ENCODE results near the gene RNF44. TPM values are rescaled to one million over a fixed set of nuclear protein-coding genes. Genes with fewer than 3 reads are reported as not detected.

RNF44 gene
- total RNA-seq, 1 experiment from 2014 or later = 113 TPM

DNA sequence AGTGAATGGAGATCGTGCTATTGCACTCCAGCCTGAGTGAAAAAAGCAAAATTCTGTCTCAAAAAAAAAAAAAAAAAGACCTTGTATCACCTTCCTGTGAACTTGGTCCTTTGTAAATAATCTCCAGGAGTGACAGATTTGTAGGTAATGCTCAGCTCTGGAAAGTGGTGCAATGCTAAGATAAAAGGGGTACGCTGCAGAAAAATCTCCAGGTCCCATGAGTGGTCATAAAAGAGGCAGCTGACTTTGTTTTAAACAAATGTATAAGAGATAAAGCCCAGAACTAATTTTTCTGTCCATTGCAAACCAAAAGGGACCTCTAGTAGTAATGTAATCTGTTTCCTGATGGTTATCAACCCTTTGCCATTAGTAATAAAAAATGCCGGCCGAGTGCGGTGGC, 33.7 kb downstream of the RNF44 start:
- Histone ChIP-seq H3K4me3 (ENCODE audit: low read depth in 2 of 2, low read length in 2 of 2) (no peak overlapping the region), H3K36me3 (ENCODE audit: control insufficient read depth, insufficient read depth, low read length) (peaks cover 33% of the 10 kb centered on the region), H3K27me3 (ENCODE audit: control insufficient read depth, insufficient read depth, low read length) (no peaks in the 10 kb centered on the region), H3K27ac (ENCODE audit: low read length) (no peak overlapping the region), H3K4me1 (ENCODE audit: control insufficient read depth, insufficient read depth, low read length) (no peaks in the 10 kb centered on the region), H3K9me3 (ENCODE audit: control insufficient read depth, insufficient read depth, low read depth, low read length) (no peaks in the 10 kb centered on the region)
- intact Hi-C loops (cut with micrococcal nuclease; ENCODE audit: unreplicated experiment) = no loop called here
- TF ChIP-seq CTCF (IDR thresholded peaks at IDR 0.05) (no peak), POLR2AphosphoS5 (IDR thresholded peaks at IDR 0.05; ENCODE audit: low read depth, low read length) (no peak), TCF7L2 (IDR thresholded peaks at IDR 0.05; ENCODE audit: low read depth, low read length) (no peak), REST (IDR thresholded peaks at IDR 0.05; ENCODE audit: insufficient read depth in 1 of 2, low read depth in 2 of 2, low read length in 1 of 2) (no peak), SIN3A (IDR thresholded peaks at IDR 0.05; ENCODE audit: borderline replicate concordance, insufficient read depth, low read depth, low read length) (no peak)
- CTCF ChIA-PET = no interaction called here
- POLR2A ChIA-PET = no interaction called here
- ATAC-seq = no peak
- no peak for DNase-seq (ENCODE audit: low read depth, low spot score)
- in situ Hi-C loops (cut with HindIII; ENCODE audit: low pct_unique_long_range_greater_than_20kb, low sequenced_read_pairs) = no loop called here
- BruUV-seq (replicated peaks) = no TSS peak

DNA sequence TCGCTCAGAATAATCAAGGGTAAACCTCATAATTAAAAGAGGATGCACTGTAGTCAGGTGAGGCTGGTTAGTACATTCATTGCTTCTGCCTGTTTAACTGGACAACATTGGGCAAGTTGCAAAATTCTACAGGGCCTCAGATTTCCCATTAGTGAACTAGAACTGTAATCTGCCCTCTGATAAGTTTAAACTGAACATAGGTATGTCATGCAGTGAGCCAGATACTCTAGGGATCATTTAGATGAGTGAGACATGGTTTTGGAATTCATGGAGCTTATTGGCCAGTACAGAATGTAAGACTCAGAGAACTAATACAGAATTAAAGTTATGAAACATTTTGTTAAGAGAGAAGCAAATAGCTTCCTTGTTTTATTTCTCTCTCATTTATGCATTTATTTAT, 35.9 kb downstream of the RNF44 start:
- Histone ChIP-seq H3K27me3 (ENCODE audit: control insufficient read depth, insufficient read depth, low read length) (no peaks in the 10 kb centered on the region), H3K9me3 (ENCODE audit: control insufficient read depth, insufficient read depth, low read depth, low read length) (no peaks in the 10 kb centered on the region), H3K4me3 (ENCODE audit: low read depth in 2 of 2, low read length in 2 of 2) (no peak overlapping the region), H3K27ac (ENCODE audit: low read length) (no peak overlapping the region), H3K36me3 (ENCODE audit: control insufficient read depth, insufficient read depth, low read length) (peaks cover 39% of the 10 kb centered on the region), H3K4me1 (ENCODE audit: control insufficient read depth, insufficient read depth, low read length) (no peaks in the 10 kb centered on the region)
- ATAC-seq (no peak), DNase-seq (ENCODE audit: low read depth, low spot score) (no peak)
- BruUV-seq (replicated peaks) = no TSS peak
- CTCF ChIA-PET = no interaction called here
- in situ Hi-C loops (cut with HindIII; ENCODE audit: low pct_unique_long_range_greater_than_20kb, low sequenced_read_pairs) (no loop called here), intact Hi-C loops (cut with micrococcal nuclease; ENCODE audit: unreplicated experiment) (no loop called here)
- POLR2A ChIA-PET = interaction anchor here (0.6 kb wide), 1 partner anchor 11 kb away, joined by 3 read pairs; no protein-coding TSS in a partner anchor
- TF ChIP-seq CTCF (IDR thresholded peaks at IDR 0.05) = no peak
- no peak for TF ChIP-seq POLR2AphosphoS5 (IDR thresholded peaks at IDR 0.05; ENCODE audit: low read depth, low read length)

DNA sequence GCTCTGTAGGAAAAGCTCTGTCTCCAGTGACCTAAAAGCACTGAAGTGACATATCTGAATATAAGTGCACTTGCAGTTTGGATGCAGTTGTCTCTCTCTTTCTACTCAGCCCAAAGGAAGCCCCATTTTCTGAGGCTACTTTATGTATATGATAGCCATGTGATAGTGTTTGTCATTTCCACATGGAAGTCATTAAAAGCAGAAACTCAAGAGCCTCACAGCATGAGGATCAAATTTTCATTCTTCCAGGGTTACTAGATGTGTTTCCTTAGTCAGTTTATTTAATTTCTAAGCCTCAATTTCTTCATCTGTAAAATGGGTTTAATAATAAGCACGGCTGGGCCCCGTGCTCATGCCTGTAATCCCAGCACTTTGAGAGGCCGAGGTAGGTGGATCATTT, 36.7 kb downstream of the RNF44 start:
- TF ChIP-seq SIN3A (IDR thresholded peaks at IDR 0.05; ENCODE audit: borderline replicate concordance, insufficient read depth, low read depth, low read length) (no peak), TCF7L2 (IDR thresholded peaks at IDR 0.05; ENCODE audit: low read depth, low read length) (no peak), POLR2AphosphoS5 (IDR thresholded peaks at IDR 0.05; ENCODE audit: low read depth, low read length) (no peak), CTCF (IDR thresholded peaks at IDR 0.05) (no peak), REST (IDR thresholded peaks at IDR 0.05; ENCODE audit: insufficient read depth in 1 of 2, low read depth in 2 of 2, low read length in 1 of 2) (no peak)
- H3K36me3 ChIP-seq (ENCODE audit: control insufficient read depth, insufficient read depth, low read length) = peaks cover 41% of the 10 kb centered on the region
- ChIA-PET POLR2A (no interaction called here), CTCF (no interaction called here)
- DNase-seq (ENCODE audit: low read depth, low spot score) = no peak
- no peak overlapping the region for H3K27ac ChIP-seq (ENCODE audit: low read length)
- no peak overlapping the region for H3K4me3 ChIP-seq (ENCODE audit: low read depth in 2 of 2, low read length in 2 of 2)
- H3K9me3 ChIP-seq (ENCODE audit: control insufficient read depth, insufficient read depth, low read depth, low read length) = no peaks in the 10 kb centered on the region
- H3K27me3 ChIP-seq (ENCODE audit: control insufficient read depth, insufficient read depth, low read length) = no peaks in the 10 kb centered on the region
- no peaks in the 10 kb centered on the region for H3K4me1 ChIP-seq (ENCODE audit: control insufficient read depth, insufficient read depth, low read length)
- BruUV-seq (replicated peaks) = no TSS peak
- ATAC-seq = no peak
- intact Hi-C loops (cut with micrococcal nuclease; ENCODE audit: unreplicated experiment) (no loop called here), in situ Hi-C loops (cut with HindIII; ENCODE audit: low pct_unique_long_range_greater_than_20kb, low sequenced_read_pairs) (no loop called here)
